H4 (cell line): ENCODE results near the gene CCL27. TPM values are rescaled to one million over a fixed set of nuclear protein-coding genes. Genes with fewer than 3 reads are reported as not detected.

Source experiments
- DNase-seq: peaks from one replicate; pipeline ENCODE4 v3.0.0-alpha.2; 2015; ENCODE audit warnings: low spot score
- total RNA-seq: library from RNA; depleted of rRNA; stranded (reverse); fragments of >200 nt; shearing (Covaris generic); gene quantifications from 2 replicates; pipeline ENCODE4 v1.2.3, GENCODE V29; 2014

Gene CCL27
- total RNA-seq, 1 experiment from 2014 or later = not detected

GRCh38 chr9:34684816-34685215, 22.4 kb upstream of the CCL27 start:
- DNase-seq = no peak

GRCh38 chr9:34684145-34684544, 21.7 kb upstream of the CCL27 start:
- no peak for DNase-seq

- no peak for DNase-seq
Measured at GRCh38 chr9:34675869-34676268, 13.4 kb upstream of the CCL27 start.

GRCh38 chr9:34675048-34675714, 12.7 kb upstream of the CCL27 start:
- DNase-seq = peak; percentile 67

- DNase-seq = no peak
Measured at GRCh38 chr9:34674440-34674839, 12.0 kb upstream of the CCL27 start.

- no peak for DNase-seq
Measured at GRCh38 chr9:34671307-34671706, 8.8 kb upstream of the CCL27 start.

- no peak for DNase-seq
Measured at GRCh38 chr9:34669809-34670562, 7.5 kb upstream of the CCL27 start.

GRCh38 chr9:34665381-34666250, 3.2 kb upstream of the CCL27 start:
- peak; percentile 96 for DNase-seq

- DNase-seq = no peak
Measured at GRCh38 chr9:34665067-34665380, 2.6 kb upstream of the CCL27 start.

- DNase-seq = peak; percentile 81
Measured at GRCh38 chr9:34664281-34665066, 2.0 kb upstream of the CCL27 start.

- no peak for DNase-seq
Measured at GRCh38 chr9:34663303-34663605, 797 bp upstream of the CCL27 start.

GRCh38 chr9:34659592-34660253, 2.7 kb downstream of the CCL27 start:
- DNase-seq = no peak

- DNase-seq = no peak
Measured at GRCh38 chr9:34658461-34658860, 4.0 kb downstream of the CCL27 start.

GRCh38 chr9:34656992-34657391, 5.5 kb downstream of the CCL27 start:
- DNase-seq = no peak

- no peak for DNase-seq
Measured at GRCh38 chr9:34655394-34655793, 7.1 kb downstream of the CCL27 start.

- DNase-seq = no peak
Measured at GRCh38 chr9:34654323-34655051, 8.0 kb downstream of the CCL27 start.

GRCh38 chr9:34653151-34654072, 9.0 kb downstream of the CCL27 start:
- no peak for DNase-seq

- DNase-seq = no peak
Measured at GRCh38 chr9:34652602-34653000, 9.9 kb downstream of the CCL27 start.

- peak; percentile 72 for DNase-seq
Measured at GRCh38 chr9:34651876-34652601, 10.4 kb downstream of the CCL27 start, which contains the start of gene IL11RA. TSS of gene IL11RA (plus strand) at chr9:34652185. CDS start at chr9:34655218, 3,033 bp downstream.
